Lower lobe of right lung (tissue), 2 donors: ENCODE data around the gene OR1J2. TPM values are rescaled to one million over a fixed set of nuclear protein-coding genes. Genes with fewer than 3 reads are reported as not detected.
A peak's percentile ranks its signal among the peaks of the same experiment; 100 is the strongest.

Source experiments
- ATAC-seq, 2 donors: fragments of 200-7000 bp; cut with Tn5 transposase; one replicate each; pipeline ENCODE4 v1.9.1; 2020 to 2022; ENCODE audit warnings: mild to moderate bottlenecking in 2 of 2, moderate library complexity in 2 of 2
- DNase-seq: peaks from one replicate; pipeline ENCODE4 v3.0.0-alpha.2; 2020
- H3K27ac ChIP-seq: fragments of 200-600 bp; one replicate; pipeline ENCODE4 v1.8.0; 2022
- H3K27me3 ChIP-seq: fragments of 200-600 bp; one replicate; pipeline ENCODE4 v1.8.0; 2022; ENCODE audit warnings: low read depth
- H3K36me3 ChIP-seq: fragments of 200-600 bp; one replicate; pipeline ENCODE4 v1.8.0; 2022; ENCODE audit warnings: mild to moderate bottlenecking
- H3K4me1 ChIP-seq: fragments of 200-600 bp; one replicate; pipeline ENCODE4 v1.8.0; 2022
- H3K4me3 ChIP-seq: fragments of 200-600 bp; one replicate; pipeline ENCODE4 v1.8.0; 2022; ENCODE audit warnings: mild to moderate bottlenecking
- H3K9me3 ChIP-seq: fragments of 200-600 bp; one replicate; pipeline ENCODE4 v1.8.0; 2022
- intact Hi-C: fragments of 100-400 bp; cut with DNase I; formaldehyde crosslinking; loops from one replicate; pipeline ENCODE4 v1.11.0; 2022
- total RNA-seq: library from RNA; stranded (reverse); fragmentation: NEBNext Ultra II Directional; extraction: Animal tissue kit (Norgen Biotek cat#: 25700); gene quantifications from one replicate; pipeline ENCODE4 v1.2.1, GENCODE V29; 2021
- TF ChIP-seq, protein P1 (sequence below): fragments of 200-600 bp; IDR thresholded peaks from one replicate; pipeline ENCODE4 v1.8.0; 2022; ENCODE audit warnings: antibody characterized with exemption, mild to moderate bottlenecking
- donor health status: DM: no; HTN: yes; CAD: no; lungs with severe emphysema.

OR1J2 gene
- total RNA-seq, 1 donor from 2014 or later: not detected

DNA sequence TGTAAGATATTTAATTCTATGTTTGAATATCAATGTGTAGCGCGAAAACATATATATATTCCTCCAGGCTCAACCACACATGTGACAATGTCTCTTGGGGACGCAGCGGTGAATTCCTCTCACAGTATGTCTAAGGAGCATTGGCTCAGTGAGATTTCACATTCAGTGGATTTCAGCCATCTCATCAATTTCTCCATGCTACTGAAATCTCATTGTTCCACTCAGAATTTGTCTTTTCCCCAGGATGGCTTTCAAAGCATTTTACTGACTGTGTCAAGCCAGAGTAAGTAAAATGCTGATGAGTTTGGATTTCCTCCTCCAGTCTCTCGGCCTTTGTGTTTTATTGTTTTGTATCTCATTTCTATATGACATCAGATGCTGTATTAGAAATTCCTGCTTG is 31.5 kb upstream of the OR1J2 start:
- H3K4me3 ChIP-seq: no peak overlapping the region
- ATAC-seq (no peak), DNase-seq (no peak)
- H3K9me3 ChIP-seq: no peaks in the 10 kb centered on the region
- H3K4me1 ChIP-seq: no peaks in the 10 kb centered on the region
- no peaks in the 10 kb centered on the region for H3K36me3 ChIP-seq
- no peaks in the 10 kb centered on the region for H3K27me3 ChIP-seq
- intact Hi-C loops: loop anchor here (10.0 kb wide), 1 partner anchor 336 kb away; no protein-coding TSS in a partner anchor
- TF ChIP-seq, protein P1, sequence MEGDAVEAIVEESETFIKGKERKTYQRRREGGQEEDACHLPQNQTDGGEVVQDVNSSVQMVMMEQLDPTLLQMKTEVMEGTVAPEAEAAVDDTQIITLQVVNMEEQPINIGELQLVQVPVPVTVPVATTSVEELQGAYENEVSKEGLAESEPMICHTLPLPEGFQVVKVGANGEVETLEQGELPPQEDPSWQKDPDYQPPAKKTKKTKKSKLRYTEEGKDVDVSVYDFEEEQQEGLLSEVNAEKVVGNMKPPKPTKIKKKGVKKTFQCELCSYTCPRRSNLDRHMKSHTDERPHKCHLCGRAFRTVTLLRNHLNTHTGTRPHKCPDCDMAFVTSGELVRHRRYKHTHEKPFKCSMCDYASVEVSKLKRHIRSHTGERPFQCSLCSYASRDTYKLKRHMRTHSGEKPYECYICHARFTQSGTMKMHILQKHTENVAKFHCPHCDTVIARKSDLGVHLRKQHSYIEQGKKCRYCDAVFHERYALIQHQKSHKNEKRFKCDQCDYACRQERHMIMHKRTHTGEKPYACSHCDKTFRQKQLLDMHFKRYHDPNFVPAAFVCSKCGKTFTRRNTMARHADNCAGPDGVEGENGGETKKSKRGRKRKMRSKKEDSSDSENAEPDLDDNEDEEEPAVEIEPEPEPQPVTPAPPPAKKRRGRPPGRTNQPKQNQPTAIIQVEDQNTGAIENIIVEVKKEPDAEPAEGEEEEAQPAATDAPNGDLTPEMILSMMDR: no peak
- H3K27ac ChIP-seq: no peak overlapping the region

DNA sequence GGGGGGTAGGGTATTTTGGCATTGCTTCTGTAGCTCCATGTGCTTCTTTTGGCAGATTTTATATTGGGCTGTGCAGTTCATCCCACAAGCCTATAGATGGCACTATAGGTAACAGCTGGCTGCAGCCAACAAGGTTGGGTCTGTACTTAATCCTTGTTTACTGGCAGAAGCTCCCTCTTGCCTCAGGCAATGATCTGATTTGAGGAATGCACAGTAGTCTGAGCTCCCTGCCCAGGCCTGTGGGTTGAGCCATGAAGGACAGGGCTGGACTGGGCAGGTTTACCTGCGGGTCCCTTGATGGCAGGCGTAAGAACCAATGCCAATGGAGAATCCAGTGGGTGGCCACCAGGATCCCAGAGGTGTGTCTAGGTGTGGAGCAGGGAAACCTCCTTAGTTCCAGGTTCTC is 11.7 kb upstream of the OR1J2 start:
- Histone ChIP-seq H3K27ac (no peak overlapping the region), H3K9me3 (no peaks in the 10 kb centered on the region), H3K4me3 (no peak overlapping the region), H3K36me3 (no peaks in the 10 kb centered on the region), H3K4me1 (no peaks in the 10 kb centered on the region), H3K27me3 (no peaks in the 10 kb centered on the region)
- ATAC-seq (peak; percentile 65 to 80), DNase-seq (no peak)
- TF ChIP-seq, protein P1: peak; percentile 78
- intact Hi-C loops: no loop called here

DNA sequence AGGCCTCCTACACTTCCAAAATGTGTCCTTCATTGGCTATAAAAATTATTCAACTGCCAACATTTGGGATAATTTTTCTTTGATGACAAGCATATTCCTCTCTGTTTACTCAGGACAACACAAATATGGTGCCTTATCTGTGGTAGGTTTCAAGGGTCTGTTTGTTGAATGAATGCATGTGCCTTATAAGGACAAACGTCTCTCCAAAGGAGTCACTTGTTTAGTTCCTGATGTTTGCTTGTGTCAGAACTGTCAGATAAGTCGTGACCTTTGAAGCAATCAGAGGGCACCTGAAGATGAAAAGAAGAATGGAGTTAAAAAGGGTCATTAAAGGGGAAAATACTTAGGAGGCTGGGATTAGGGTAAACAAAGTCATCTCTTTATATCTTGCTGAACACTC is 3.6 kb upstream of the OR1J2 start:
- DNase-seq (no peak), ATAC-seq (no peak)
- Histone ChIP-seq H3K9me3 (no peaks in the 10 kb centered on the region), H3K4me1 (no peaks in the 10 kb centered on the region), H3K4me3 (no peak overlapping the region), H3K36me3 (no peaks in the 10 kb centered on the region), H3K27ac (no peak overlapping the region), H3K27me3 (peaks cover 2% of the 10 kb centered on the region)
- TF ChIP-seq, protein P1: no peak
- intact Hi-C loops: no loop called here

DNA sequence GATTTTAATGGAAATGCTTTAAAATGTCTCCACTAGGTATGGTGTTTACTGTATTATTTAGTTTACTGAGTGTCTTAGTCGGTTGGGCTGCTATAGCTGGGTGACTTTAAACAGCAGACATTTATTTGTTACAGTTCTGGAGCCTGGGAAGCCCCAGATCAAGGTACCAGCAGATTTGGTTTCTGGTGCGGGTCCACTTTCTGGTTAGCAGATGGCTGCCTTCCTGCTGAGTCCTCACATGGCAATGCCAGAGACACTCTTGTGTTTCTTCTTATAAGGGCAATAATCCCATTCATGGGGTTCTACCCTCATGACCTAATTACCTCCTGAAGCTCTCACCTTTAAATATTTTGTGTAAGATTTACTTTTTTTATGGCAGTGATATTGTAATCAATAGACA is 7.6 kb downstream of the OR1J2 start:
- TF ChIP-seq, protein P1: no peak
- no peak for DNase-seq
- H3K4me1 ChIP-seq: no peaks in the 10 kb centered on the region
- intact Hi-C loops: no loop called here
- H3K27ac ChIP-seq: no peak overlapping the region
- no peaks in the 10 kb centered on the region for H3K27me3 ChIP-seq
- no peaks in the 10 kb centered on the region for H3K36me3 ChIP-seq
- no peak for ATAC-seq
- H3K4me3 ChIP-seq: no peak overlapping the region
- no peaks in the 10 kb centered on the region for H3K9me3 ChIP-seq

DNA sequence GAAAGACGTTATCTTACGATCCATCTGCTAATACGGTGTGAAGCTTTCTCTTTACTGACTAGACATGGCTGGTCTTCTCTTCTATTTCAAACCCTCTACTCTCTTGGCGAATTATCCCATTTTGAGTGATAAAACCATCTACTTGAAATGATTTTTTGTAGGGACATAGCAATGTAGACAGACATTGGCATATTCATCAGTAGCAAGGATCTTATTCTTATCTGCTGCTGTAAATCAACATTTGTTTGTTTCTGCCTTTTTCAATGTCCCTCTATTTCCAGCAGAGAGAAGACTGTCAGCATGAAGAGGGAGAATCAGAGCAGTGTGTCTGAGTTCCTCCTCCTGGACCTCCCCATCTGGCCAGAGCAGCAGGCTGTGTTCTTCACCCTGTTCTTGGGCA is 8.2 kb downstream of the OR1J2 start, which contains the start of gene OR1J4:
Gene OR1J4, plus strand, starts transcription at position 301 of the 400 bp plus-strand sequence. Its CDS starts 0 bp downstream, at position 301.
- Histone ChIP-seq H3K27me3 (no peaks in the 10 kb centered on the region), H3K4me3 (no peak within 1 kb of the TSS), H3K36me3 (no peaks in the 10 kb centered on the region), H3K9me3 (no peaks in the 10 kb centered on the region), H3K4me1 (no peaks in the 10 kb centered on the region), H3K27ac (no peak within 1 kb of the TSS)
- intact Hi-C loops: no loop called here
- TF ChIP-seq, protein P1: no peak
- ATAC-seq (no peak), DNase-seq (no peak)

DNA sequence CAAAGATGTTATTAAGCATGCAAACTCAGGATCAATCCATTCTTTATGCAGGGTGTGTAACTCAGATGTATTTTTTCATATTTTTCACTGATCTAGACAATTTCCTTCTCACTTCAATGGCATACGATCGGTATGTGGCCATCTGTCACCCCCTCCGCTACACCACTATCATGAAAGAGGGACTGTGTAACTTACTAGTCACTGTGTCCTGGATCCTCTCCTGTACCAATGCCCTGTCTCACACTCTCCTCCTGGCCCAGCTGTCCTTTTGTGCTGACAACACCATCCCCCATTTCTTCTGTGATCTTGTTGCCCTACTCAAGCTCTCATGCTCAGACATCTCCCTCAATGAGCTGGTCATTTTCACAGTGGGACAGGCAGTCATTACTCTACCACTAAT is 8.8 kb downstream of the OR1J2 start:
- no peak overlapping the region for H3K27ac ChIP-seq
- no peaks in the 10 kb centered on the region for H3K9me3 ChIP-seq
- no peaks in the 10 kb centered on the region for H3K27me3 ChIP-seq
- DNase-seq (no peak), ATAC-seq (no peak)
- intact Hi-C loops: no loop called here
- no peaks in the 10 kb centered on the region for H3K36me3 ChIP-seq
- H3K4me1 ChIP-seq: no peaks in the 10 kb centered on the region
- H3K4me3 ChIP-seq: no peak overlapping the region
- TF ChIP-seq, protein P1: no peak
